Keratinocyte (primary cell): ENCODE measurements around the gene KCNC4. TPM values are rescaled to one million over a fixed set of nuclear protein-coding genes. Genes with fewer than 3 reads are reported as not detected.

ENCODE experiments used
- DNase-seq: peaks from one replicate; pipeline ENCODE4 v3.0.0-alpha.2; 2011; ENCODE audit warnings: low read depth, missing footprints, low spot score
- FAIRE-seq: peaks from 2 replicates; lab custom pipeline; 2011; peaks lifted over from hg19 to GRCh38; lab: Jason Lieb, UNC
- H2AFZ ChIP-seq: 2 replicates; pipeline ENCODE4 v1.6.0; 2012; ENCODE audit warnings: low read length, control low read depth, inconsistent platforms; ENCODE audit not compliant: control insufficient read depth
- H3K27ac ChIP-seq: 2 replicates; pipeline ENCODE4 v1.5.1; 2011; ENCODE audit warnings: low read length; ENCODE audit not compliant: control insufficient read depth, insufficient read depth
- H3K27me3 ChIP-seq: 3 replicates; pipeline ENCODE4 v1.6.0; 2011; ENCODE audit warnings: low read length; ENCODE audit not compliant: control insufficient read depth, insufficient read depth; ENCODE audit errors: extremely low read depth
- H3K36me3 ChIP-seq, 2 experiments: 2 replicates in 1 of 2; 3 replicates in 1 of 2; pipeline ENCODE4 v1.5.1; 2011; ENCODE audit warnings: low read length in 2 of 2, mild to moderate bottlenecking in 1 of 2; ENCODE audit not compliant: control insufficient read depth in 2 of 2, insufficient read depth in 2 of 2; ENCODE audit errors: extremely low read depth in 1 of 2
- H3K4me1 ChIP-seq: 3 replicates; pipeline ENCODE4 v1.5.1; 2011; ENCODE audit warnings: low read length; ENCODE audit not compliant: control insufficient read depth, insufficient read depth; ENCODE audit errors: extremely low read depth
- H3K4me2 ChIP-seq: 3 replicates; pipeline ENCODE4 v1.6.0; 2011; ENCODE audit warnings: low read depth, low read length; ENCODE audit not compliant: control insufficient read depth, insufficient read depth; ENCODE audit errors: extremely low read depth
- H3K4me3 ChIP-seq, 3 experiments: fragments of 200-600 bp in 1 of 3; sonication (generic) in 1 of 3; 2 replicates in 2 of 3; 3 replicates in 1 of 3; pipeline ENCODE4 v1.5.1; 2011 to 2016; ENCODE audit warnings: low read length in 3 of 3, mild to moderate bottlenecking in 3 of 3, control low read depth in 2 of 3, inconsistent platforms in 1 of 3, low read depth in 1 of 3, mixed read lengths in 1 of 3, mixed run types in 1 of 3, moderate library complexity in 1 of 3; ENCODE audit not compliant: control insufficient read depth in 2 of 3, insufficient read depth in 2 of 3; ENCODE audit errors: extremely low read depth in 1 of 3
- H3K79me2 ChIP-seq: 2 replicates; pipeline ENCODE4 v1.6.0; 2012; ENCODE audit warnings: low read length; ENCODE audit not compliant: control insufficient read depth, insufficient read depth
- H3K9ac ChIP-seq: 3 replicates; pipeline ENCODE4 v1.6.0; 2011; ENCODE audit warnings: low read length; ENCODE audit not compliant: control insufficient read depth, insufficient read depth; ENCODE audit errors: extremely low read depth
- H3K9me1 ChIP-seq: 3 replicates; pipeline ENCODE4 v1.6.0; 2011; ENCODE audit warnings: low read length; ENCODE audit not compliant: control insufficient read depth, insufficient read depth; ENCODE audit errors: extremely low read depth
- H3K9me3 ChIP-seq: 2 replicates; pipeline ENCODE4 v1.5.1; 2012; ENCODE audit warnings: low read depth, low read length; ENCODE audit not compliant: control insufficient read depth
- H4K20me1 ChIP-seq: 3 replicates; pipeline ENCODE4 v1.6.0; 2011; ENCODE audit warnings: low read length; ENCODE audit not compliant: control insufficient read depth, insufficient read depth; ENCODE audit errors: extremely low read depth
- EZH2 ChIP-seq: IDR thresholded peaks from one replicate; pipeline ENCODE4 v1.6.1; 2012; ENCODE audit warnings: inconsistent platforms, mild to moderate bottlenecking, low read length, moderate library complexity
- dilution Hi-C: fragments of 300-500 bp; cut with MboI; formaldehyde crosslinking; loops from one replicate; pipeline ENCODE4 v1.7.0; 2020; ENCODE audit warnings: low sequenced_read_pairs; ENCODE audit not compliant: extremely low pct_ligation_motif_present
- polyA plus RNA-seq, 5 experiments: library from polyadenylated mRNA; depleted of rRNA in 3 of 5; stranded (reverse) in 3 of 5; stranded (forward) in 1 of 5; unstranded in 1 of 5; fragments of >200 nt; gene quantifications; 1 replicate in 1 of 5; 2 replicates in 3 of 5; 3 replicates in 1 of 5; pipeline versions ENCODE4 v1.2.1 to v1.2.3, GENCODE V29; 2011 to 2012; ENCODE audit warnings: missing spikeins in 2 of 5, low read depth in 1 of 5, low replicate concordance in 1 of 5
- TF ChIP-seq, protein P1 (sequence below), 3 experiments: IDR thresholded peaks in 1 of 3; conservative IDR thresholded peaks in 1 of 3; optimal IDR thresholded peaks in 1 of 3; 2 replicates in 2 of 3; 3 replicates in 1 of 3; pipeline versions ENCODE3 to v1.5.1; 2011; ENCODE audit warnings: low read length in 3 of 3, mild to moderate bottlenecking in 3 of 3, moderate library complexity in 2 of 3, control low read depth in 1 of 3, inconsistent platforms in 1 of 3; ENCODE audit not compliant: insufficient read depth in 2 of 3; ENCODE audit errors: extremely low read depth in 1 of 3

Gene KCNC4
- polyA plus RNA-seq, 1 donor (not counting 4 experiments of a cell fraction or from before 2014, with no cell fraction given), result 1.3 TPM

DNA sequence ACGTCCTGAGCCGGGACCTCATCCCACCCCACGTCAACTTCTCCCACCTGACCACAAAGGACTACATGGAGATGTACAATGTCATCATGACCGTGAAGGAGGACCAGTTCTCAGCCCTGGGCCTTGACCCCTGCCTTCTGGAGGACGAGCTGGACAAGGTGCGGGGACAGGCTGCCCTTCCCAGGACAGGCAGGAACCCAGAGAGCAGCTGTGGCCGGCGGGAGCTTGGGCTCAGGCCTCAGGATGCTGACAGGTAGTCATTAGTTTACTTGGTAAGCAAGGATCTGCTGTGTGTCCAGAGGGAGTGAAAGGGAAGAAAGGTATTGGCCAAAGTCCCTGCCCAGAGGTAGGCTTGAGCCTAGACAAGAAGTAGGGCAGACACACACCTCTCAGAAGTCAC is 17.6 kb upstream of the KCNC4 start:
- no peak overlapping the region for H3K4me3 ChIP-seq
- peaks cover 11% of the 10 kb centered on the region for H3K4me1 ChIP-seq
- no peaks in the 10 kb centered on the region for H3K9me1 ChIP-seq
- dilution Hi-C loops, result no loop called here
- no peaks in the 10 kb centered on the region for H4K20me1 ChIP-seq
- no peaks in the 10 kb centered on the region for H3K36me3 ChIP-seq
- DNase-seq (no peak), FAIRE-seq (no peak)
- no peak overlapping the region for H2AFZ ChIP-seq
- H3K9ac ChIP-seq, result no peak overlapping the region
- H3K79me2 ChIP-seq, result no peaks in the 10 kb centered on the region
- no peak overlapping the region for H3K4me2 ChIP-seq
- TF ChIP-seq, protein P1, sequence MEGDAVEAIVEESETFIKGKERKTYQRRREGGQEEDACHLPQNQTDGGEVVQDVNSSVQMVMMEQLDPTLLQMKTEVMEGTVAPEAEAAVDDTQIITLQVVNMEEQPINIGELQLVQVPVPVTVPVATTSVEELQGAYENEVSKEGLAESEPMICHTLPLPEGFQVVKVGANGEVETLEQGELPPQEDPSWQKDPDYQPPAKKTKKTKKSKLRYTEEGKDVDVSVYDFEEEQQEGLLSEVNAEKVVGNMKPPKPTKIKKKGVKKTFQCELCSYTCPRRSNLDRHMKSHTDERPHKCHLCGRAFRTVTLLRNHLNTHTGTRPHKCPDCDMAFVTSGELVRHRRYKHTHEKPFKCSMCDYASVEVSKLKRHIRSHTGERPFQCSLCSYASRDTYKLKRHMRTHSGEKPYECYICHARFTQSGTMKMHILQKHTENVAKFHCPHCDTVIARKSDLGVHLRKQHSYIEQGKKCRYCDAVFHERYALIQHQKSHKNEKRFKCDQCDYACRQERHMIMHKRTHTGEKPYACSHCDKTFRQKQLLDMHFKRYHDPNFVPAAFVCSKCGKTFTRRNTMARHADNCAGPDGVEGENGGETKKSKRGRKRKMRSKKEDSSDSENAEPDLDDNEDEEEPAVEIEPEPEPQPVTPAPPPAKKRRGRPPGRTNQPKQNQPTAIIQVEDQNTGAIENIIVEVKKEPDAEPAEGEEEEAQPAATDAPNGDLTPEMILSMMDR (optimal IDR thresholded peaks at IDR 0.05 in 1 of 3, IDR thresholded peaks at IDR 0.05 in 1 of 3, conservative IDR thresholded peaks at IDR 0.05 in 1 of 3; ENCODE audit: extremely low read depth in 1 of 3, insufficient read depth in 2 of 3, low read length in 3 of 3), result no peak
- no peaks in the 10 kb centered on the region for H3K9me3 ChIP-seq
- H3K27me3 ChIP-seq, result peaks cover 3% of the 10 kb centered on the region
- no peak overlapping the region for H3K27ac ChIP-seq

DNA sequence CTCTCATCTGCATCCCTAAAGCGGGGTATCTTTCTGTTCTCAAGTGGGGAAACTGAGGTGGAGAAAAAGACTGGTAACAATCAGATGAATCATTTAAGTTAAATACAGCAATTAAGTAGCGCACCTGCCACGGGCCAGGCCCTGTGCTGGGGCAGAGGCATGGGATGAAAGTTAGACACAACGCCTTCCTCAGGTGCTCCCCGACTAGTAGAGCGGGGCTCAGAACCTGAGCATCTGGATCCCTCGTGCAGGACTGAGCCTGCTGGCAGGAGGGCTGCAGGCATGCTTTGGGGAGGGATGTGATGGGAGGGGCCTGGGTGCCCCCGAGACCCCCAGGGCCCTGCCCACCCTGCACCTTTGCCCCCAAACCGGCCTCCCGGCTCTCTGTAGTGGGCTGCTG is 14.9 kb upstream of the KCNC4 start:
- H3K9ac ChIP-seq, result no peak overlapping the region
- no peaks in the 10 kb centered on the region for H3K9me3 ChIP-seq
- no peaks in the 10 kb centered on the region for H3K36me3 ChIP-seq
- dilution Hi-C loops, result no loop called here
- no peaks in the 10 kb centered on the region for H3K79me2 ChIP-seq
- DNase-seq, result no peak
- no peak for FAIRE-seq
- no peak overlapping the region for H3K4me2 ChIP-seq
- no peaks in the 10 kb centered on the region for H3K4me1 ChIP-seq
- no peaks in the 10 kb centered on the region for H3K9me1 ChIP-seq
- no peaks in the 10 kb centered on the region for H4K20me1 ChIP-seq
- no peak overlapping the region for H2AFZ ChIP-seq
- TF ChIP-seq EZH2, result no peak
- TF ChIP-seq, protein P1 (optimal IDR thresholded peaks at IDR 0.05 in 1 of 3, IDR thresholded peaks at IDR 0.05 in 1 of 3, conservative IDR thresholded peaks at IDR 0.05 in 1 of 3; ENCODE audit: extremely low read depth in 1 of 3, insufficient read depth in 2 of 3, low read length in 3 of 3), result no peak
- peaks cover 3% of the 10 kb centered on the region for H3K27me3 ChIP-seq
- no peak overlapping the region for H3K4me3 ChIP-seq
- H3K27ac ChIP-seq, result no peak overlapping the region
